GM21576 (cell line): ENCODE results near the gene CFAP107.
"Not testable (repeated sequence)": the region's sequence is repeated elsewhere in the genome, so short reads cannot be mapped to it uniquely, and the experiment has no call there.

Source experiments
- ATAC-seq: cut with Tn5 transposase; IDR thresholded peaks from one replicate; pipeline ENCODE4 v1.9.1; 2021; ENCODE audit warnings: mild to moderate bottlenecking, moderate library complexity; ENCODE audit not compliant: unreplicated experiment

CFAP107 gene

DNA sequence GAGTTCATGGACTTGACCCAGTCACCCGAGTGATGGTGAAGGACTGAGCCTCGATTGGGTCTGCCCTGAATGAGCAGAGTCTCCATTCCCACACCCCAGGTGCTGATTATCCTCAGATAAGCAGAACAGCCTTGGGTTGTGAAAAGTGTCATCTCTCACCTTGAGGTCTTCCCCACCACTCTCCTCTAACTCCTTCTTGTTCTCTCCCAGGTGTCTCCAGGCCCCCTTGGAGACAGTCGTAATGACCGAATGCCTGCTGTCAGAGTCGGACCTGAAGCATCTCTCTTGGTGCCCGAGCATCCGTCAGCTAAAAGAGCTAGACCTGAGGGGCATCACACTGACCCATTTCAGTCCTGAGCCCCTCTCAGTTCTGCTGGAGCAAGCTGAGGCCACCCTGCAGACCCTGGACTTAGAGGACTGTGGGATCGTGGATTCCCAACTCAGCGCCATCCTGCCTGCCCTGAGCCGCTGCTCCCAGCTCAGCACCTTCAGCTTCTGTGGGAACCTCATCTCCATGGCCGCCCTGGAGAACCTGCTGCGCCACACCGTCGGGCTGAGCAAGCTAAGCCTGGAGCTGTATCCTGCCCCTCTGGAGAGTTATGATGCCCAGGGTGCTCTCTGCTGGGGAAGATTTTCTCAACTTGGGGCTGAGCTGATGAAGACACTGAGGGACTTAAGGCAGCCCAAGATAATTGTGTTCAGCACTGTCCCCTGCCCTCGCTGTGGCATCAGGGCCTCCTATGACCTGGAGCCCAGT lies 31.0 kb downstream of the CFAP107 start:
- no peak for ATAC-seq

DNA sequence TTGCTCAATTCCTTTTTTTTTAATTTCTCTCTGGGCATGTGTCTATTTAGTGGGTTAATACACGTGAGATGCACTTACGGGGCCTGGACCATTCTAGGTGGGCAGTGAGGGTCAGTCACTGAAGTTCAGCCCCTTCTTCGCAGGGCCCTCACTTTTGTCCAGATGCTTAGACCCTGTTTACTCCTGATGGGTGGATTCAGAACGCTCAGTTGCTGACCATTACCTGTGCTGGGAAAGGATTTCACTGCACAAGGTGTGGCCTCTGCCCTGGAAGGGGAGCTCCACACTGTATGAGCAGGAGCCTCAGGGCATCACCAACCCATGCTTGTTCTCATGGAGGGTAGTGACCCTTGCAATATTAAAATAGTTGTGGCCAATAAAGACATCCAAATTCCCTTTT lies 32.1 kb downstream of the CFAP107 start:
- no peak for ATAC-seq

DNA sequence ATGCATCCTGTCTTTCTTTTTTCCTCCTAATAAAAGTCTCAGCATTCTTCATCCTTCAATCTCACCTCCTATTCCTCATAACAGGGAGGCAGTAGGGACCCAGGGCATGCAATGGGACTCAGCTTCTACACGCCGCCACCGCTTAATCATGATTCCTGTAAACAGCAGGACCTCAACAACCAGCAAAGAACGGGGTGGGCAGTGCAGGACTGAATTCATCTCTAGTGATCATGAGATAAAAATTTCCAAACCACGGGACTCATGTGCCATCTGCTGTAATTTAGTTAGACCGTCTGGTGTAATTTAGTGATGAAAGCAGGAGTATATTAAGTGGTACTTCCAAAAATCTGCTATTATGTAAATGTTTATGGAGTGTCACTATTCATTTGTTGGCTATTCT lies 32.9 kb downstream of the CFAP107 start:
- no peak for ATAC-seq

DNA sequence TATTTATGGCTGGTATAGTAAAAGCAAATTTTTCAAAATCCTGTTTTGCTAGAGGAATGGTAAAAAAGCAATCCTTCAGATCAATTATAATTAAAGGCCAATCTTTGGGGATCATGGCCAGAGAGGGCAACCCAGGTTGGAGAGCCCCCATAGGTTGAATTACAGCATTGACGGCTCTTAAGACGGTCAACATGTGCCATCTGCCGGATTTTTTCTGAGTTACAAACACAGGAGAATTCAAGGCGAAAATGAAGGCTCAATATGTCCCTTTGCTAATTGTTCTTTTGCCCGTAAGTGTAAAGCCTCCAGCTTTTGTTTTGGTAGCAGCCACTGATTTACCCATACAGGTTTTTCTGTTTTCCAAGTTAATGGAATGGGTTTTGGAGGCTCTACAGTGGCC lies 35.5 kb downstream of the CFAP107 start:
- not testable (repeated sequence) for ATAC-seq

DNA sequence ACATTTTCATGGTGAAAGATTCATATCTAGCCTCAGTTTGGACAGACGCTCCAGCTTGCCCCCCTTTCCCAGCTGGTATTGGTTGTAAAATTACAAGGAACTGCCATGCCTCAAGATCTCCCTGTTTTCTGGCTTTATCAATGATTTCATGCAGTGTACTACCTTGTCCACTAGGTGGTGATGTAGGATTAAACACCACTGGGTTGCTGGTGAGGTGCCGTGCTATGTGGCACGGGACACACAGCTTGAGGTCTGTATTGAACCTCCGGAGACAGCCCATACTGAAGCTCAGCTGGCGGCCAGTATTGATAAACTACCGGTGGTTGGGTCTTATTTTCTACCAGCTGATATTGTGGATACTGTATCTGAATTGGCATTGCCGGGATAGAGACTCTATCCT lies 37.8 kb downstream of the CFAP107 start:
- ATAC-seq = not testable (repeated sequence)

DNA sequence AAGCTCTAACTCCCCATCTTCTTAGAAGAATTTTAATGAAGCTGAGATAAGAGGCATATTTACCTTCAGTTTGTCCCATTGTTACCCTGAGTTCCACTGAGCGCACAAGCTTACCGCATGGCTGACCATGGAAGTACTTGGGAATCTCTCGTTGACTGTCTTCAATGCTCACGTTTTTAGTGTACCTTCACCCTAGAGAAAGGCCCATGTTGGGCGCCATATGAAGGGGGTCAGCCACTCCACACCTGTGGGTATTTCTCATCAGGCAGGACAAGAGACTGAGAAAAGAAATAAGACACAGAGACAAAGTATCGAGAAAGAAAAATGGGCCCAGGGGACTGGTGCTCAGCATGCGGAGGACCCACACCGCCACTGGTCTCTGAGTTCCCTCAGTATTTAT lies 38.7 kb downstream of the CFAP107 start:
- not testable (repeated sequence) for ATAC-seq

DNA sequence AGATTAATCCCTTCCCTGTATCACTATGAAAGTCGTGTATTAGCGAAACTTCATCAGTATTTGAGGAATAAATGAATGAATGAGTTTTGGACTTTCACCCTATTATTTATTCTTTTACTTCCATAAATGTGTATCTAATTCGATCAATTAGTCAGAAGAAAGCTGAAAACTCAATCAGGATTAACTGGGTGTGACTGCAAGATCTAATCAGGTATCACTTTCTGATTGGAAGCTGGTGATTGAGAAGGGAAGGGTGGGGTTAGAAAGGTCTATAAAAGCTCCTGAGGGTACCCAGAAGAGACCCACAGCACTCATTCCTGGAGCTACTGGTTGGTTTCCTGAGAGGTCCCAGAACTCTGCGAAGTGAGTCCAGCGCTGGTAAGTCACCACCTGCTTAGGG lies 45.1 kb downstream of the CFAP107 start, which contains the start of gene PRAMEF1:
Gene PRAMEF1, plus strand, starts transcription at position 301 of the 400 bp plus-strand sequence. CDS start 1,831 bp downstream, outside the sequence.
- not testable (repeated sequence) for ATAC-seq

DNA sequence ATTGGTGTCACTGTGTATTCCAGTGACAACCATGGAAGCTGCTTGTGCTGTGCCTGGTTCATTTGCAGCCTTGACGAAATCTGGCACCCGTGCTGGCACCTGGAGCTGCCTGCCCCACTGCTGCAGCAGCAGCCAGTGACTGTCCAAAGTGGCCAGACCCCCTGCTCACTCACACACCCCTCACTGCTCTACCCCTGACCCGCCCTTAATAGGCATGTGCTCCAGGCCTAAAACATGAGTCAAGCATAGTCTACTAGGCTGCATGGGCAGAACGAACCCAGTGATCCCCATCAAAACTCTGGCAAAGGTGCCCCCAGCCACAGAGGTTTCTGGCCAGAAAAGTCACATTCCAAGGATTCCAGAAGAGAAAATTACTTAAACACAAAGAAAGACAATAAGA lies 52.9 kb downstream of the CFAP107 start:
- ATAC-seq = no peak

DNA sequence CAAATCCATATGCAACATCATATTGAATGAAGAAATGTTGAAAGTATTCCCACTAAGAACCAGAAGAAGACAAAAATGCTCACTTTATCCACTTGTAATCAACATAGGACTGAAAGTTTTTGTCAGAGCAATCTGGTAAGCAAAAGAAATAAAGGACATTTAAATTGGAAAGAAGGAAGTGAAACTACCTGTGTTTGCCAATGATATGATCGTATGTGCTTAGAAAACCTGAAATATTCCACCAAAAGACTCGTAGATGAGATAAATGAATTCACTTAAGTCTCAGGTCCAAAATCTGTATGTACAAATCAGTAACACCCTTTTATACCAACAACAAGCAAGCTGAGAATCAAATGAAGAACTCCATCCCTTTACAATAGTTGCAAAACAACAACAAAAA lies 53.7 kb downstream of the CFAP107 start:
- ATAC-seq = no peak

DNA sequence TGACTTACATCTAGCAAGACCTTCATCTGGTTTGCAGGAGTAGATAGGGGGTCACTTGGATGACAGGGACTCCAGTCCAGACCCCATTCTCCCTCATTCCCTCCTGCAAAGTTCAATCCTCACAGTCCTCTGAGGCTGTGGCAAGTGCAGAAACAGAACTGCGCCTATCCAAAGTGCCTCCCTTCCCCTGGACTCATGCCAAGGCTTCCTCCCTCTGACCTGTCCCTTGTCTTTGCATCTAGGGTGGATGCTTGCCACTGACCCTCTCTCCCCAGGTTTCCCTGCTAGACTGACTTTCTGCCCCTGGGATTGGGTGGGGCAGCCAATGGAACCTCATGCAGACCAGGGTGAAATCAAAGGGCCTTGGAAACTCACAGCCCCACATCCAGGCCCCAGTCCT lies 63.9 kb downstream of the CFAP107 start:
- ATAC-seq = no peak

DNA sequence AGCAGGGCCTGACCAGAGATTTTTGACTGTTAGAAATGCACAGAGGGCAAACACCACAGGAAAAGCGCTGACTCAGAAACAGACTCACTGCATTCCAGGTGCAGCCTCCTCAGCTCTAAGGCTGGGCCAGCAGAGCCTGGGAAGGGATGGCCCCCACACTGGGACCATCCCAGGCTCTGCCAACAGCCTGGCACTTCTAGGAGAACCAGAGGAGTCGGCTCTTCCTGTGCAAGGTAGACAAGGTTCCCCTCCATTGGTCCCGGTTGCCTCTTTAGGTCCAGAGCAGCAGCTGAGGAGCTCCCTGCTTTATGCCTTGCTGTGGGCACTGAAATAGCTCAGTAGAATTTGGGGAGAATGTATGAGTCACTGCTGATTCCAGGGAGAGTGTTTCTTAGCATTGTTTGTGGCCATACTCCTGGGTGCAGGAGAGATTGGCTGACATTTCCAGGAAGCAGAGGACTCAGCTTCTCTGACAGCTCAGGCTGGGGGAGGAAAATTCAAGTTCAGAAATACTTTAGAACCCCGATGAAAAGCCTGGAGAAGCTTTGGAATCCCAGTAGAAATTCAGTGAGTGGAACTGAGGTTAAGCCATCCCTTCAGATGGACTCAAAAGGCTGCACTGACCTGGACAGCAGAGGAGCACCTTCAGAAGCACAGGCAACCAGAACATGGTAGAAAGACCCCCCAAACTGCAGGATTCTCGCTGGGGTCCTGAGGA lies 64.8 kb downstream of the CFAP107 start:
- ATAC-seq = no peak

DNA sequence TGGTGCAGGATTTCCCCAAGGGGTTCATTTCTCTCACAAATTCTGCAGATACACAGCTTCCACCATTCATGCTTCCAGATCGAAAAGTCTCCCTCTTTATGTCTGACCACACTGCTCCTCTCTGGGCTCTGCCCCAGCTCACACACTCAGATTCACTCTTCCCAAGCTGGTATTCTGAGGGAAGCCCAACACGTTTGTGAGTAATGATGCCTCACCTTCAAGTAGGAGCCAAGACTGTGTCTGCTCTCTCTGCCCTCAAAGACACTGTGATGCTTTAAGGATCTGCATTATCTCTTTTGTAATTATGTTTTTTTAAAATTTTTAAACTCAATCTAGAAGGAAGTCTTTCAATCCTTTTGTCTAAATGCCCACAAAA lies 65.4 kb downstream of the CFAP107 start:
- ATAC-seq = no peak
